PC-9 (cell line): Measurements from ENCODE around the gene NUP210.

Source experiments
- EZH2 ChIP-seq: fragments of 200-600 bp; sonication (generic); IDR thresholded peaks from 2 replicates; pipeline ENCODE4 v1.8.0; 2017; ENCODE audit warnings: antibody characterized with exemption, low read depth
- TF ChIP-seq, protein P1 (sequence below): fragments of 200-600 bp; sonication (generic); conservative IDR thresholded peaks from 2 replicates; pipeline ENCODE4 v1.6.1; 2017; ENCODE audit warnings: mixed run types, antibody characterized with exemption, mild to moderate bottlenecking, moderate library complexity

DNA sequence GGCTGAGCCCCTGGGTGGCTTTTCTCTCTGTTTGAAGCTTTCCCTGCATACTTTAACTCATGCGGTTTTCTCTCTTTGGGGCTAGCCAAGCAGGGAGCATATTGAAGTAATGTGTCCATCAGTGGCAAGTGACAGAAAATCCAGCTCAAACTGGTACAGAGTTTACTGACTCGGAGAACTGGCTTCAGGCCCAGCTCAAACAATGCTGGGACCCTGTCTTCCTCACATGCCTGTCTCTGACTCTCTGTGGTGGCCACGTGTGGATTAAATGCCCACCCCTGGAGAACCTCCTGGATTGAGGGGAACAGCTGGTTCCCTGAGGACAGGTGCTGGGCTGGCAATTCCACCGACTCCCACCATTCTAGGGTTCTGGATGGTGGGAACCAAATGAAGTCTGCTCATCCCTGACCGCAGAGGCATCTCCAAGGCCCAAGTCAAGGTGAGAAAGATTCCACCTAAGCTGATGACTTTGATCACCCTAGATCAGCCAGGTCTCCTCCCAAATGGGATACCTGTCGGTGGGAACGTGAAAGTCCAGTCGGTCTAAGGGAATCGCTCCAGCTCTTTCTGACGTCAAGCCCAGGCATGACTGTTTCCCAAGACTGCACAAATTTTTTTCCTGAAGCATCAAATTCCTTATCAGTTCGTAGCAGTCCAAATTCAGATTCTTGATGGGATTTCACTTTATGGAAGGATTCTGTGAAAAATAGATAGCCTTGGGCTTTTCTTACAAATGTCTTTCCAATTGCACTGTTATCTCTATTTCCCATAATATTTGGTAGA lies 43.7 kb upstream of the NUP210 start:
- TF ChIP-seq EZH2: no peak
- TF ChIP-seq, protein P1, sequence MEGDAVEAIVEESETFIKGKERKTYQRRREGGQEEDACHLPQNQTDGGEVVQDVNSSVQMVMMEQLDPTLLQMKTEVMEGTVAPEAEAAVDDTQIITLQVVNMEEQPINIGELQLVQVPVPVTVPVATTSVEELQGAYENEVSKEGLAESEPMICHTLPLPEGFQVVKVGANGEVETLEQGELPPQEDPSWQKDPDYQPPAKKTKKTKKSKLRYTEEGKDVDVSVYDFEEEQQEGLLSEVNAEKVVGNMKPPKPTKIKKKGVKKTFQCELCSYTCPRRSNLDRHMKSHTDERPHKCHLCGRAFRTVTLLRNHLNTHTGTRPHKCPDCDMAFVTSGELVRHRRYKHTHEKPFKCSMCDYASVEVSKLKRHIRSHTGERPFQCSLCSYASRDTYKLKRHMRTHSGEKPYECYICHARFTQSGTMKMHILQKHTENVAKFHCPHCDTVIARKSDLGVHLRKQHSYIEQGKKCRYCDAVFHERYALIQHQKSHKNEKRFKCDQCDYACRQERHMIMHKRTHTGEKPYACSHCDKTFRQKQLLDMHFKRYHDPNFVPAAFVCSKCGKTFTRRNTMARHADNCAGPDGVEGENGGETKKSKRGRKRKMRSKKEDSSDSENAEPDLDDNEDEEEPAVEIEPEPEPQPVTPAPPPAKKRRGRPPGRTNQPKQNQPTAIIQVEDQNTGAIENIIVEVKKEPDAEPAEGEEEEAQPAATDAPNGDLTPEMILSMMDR: no peak
